Measurements from ENCODE around the gene TNFRSF12A. TPM values are rescaled to one million over a fixed set of nuclear protein-coding genes. Genes with fewer than 3 reads are reported as not detected.

Gene TNFRSF12A
- total and polyA plus RNA-seq, 2 of the 4 experiments (the other 2 are of a cell fraction) = 103 to 304 TPM

- Histone ChIP-seq H2AFZ (replicated peaks; ENCODE audit: low read length, poor library complexity) (no peak overlapping the region), H4K20me1 (ENCODE audit: insufficient read depth, low read length) (peaks cover 22% of the 10 kb centered on the region), H2AK5ac (ENCODE audit: low read depth, low read length) (no peak overlapping the region), H3K9me3 (ENCODE audit: control insufficient read depth, insufficient read depth, low read length) (no peaks in the 10 kb centered on the region), H4K91ac (ENCODE audit: insufficient read depth, low read depth, low read length) (no peak overlapping the region), H3K4me3 (ENCODE audit: insufficient read depth, low read depth, low read length) (no peak overlapping the region), H3K4me2 (ENCODE audit: low read depth, low read length) (no peak overlapping the region), H3K14ac (replicated peaks; ENCODE audit: low read depth, low read length) (no peak overlapping the region), H3K27me3 (ENCODE audit: control insufficient read depth, insufficient read depth, low read length) (peaks cover 22% of the 10 kb centered on the region), H3K4me1 (ENCODE audit: control insufficient read depth, insufficient read depth, low read length) (peaks cover 3% of the 10 kb centered on the region; the same call in 1 of the 2 replicates), H3K4ac (ENCODE audit: low read depth, low read length) (no peak overlapping the region), H3K18ac (ENCODE audit: low read depth, low read length) (no peak overlapping the region), H3K27ac (ENCODE audit: insufficient read depth, low read length) (no peak overlapping the region), H2BK120ac (ENCODE audit: low read depth, low read length) (no peak overlapping the region), H2BK15ac (ENCODE audit: low read depth, low read length) (no peak overlapping the region), H3K36me3 (ENCODE audit: control insufficient read depth, insufficient read depth, low read length) (peaks cover 5% of the 10 kb centered on the region), H2BK5ac (ENCODE audit: low read depth, low read length, poor library complexity, severe bottlenecking) (no peak overlapping the region), H3K9ac (ENCODE audit: low read depth, low read length) (no peak overlapping the region), H3K56ac (ENCODE audit: extremely low read depth, insufficient read depth, low read length) (no peak overlapping the region), H2BK20ac (ENCODE audit: low read depth, low read length) (no peak overlapping the region), H4K5ac (ENCODE audit: low read depth, low read length) (no peak overlapping the region), H2AK9ac (replicated peaks; ENCODE audit: low read depth, low read length, poor library complexity) (peak overlapping the region; percentile 42), H3K79me1 (ENCODE audit: low read depth in 1 of 2, low read length in 2 of 2) (peaks cover 0 to 11% of the 10 kb centered on the region in 2 experiments; a peak in 2 of 4 replicates), H3K9me1 (ENCODE audit: insufficient read depth, low read length) (no peaks in the 10 kb centered on the region), H4K8ac (ENCODE audit: low read depth in 2 of 2, low read length in 2 of 2) (no peak overlapping the region), H3K23ac (ENCODE audit: low read depth, low read length) (no peak overlapping the region)
- DNase-seq (no peak), ATAC-seq (ENCODE audit: low read depth) (no peak)
- no peak for TF ChIP-seq ELK1 (IDR thresholded peaks at IDR 0.05; ENCODE audit: borderline replicate concordance, low read depth, low read length)
- TF ChIP-seq CHD1 (IDR thresholded peaks at IDR 0.05; ENCODE audit: low read depth, low read length) = no peak
- TF ChIP-seq CEBPB (IDR thresholded peaks at IDR 0.05; ENCODE audit: low read depth, low read length) = no peak
- TF ChIP-seq MAFK (IDR thresholded peaks at IDR 0.05; ENCODE audit: low read depth, low read length) = no peak
- no peak for TF ChIP-seq BHLHE40 (IDR thresholded peaks at IDR 0.05; ENCODE audit: low read depth, low read length)
- TF ChIP-seq MAZ (IDR thresholded peaks at IDR 0.05; ENCODE audit: borderline replicate concordance, low read depth, low read length) = no peak
- no peak for TF ChIP-seq RCOR1 (IDR thresholded peaks at IDR 0.05; ENCODE audit: insufficient replicate concordance, low read length)
- no peak for TF ChIP-seq FOS (IDR thresholded peaks at IDR 0.05; ENCODE audit: low read depth, low read length)
- TF ChIP-seq SMC3 (IDR thresholded peaks at IDR 0.05; ENCODE audit: low read depth, low read length) = no peak
- TF ChIP-seq RAD21 (IDR thresholded peaks at IDR 0.05; ENCODE audit: low read length) = no peak
- TF ChIP-seq RFX5 (IDR thresholded peaks at IDR 0.05; ENCODE audit: low read depth, low read length) = no peak
- TF ChIP-seq POLR2A (IDR thresholded peaks at IDR 0.05; ENCODE audit: low read depth, low read length) = no peak
- TF ChIP-seq NFE2L2 (IDR thresholded peaks at IDR 0.05; ENCODE audit: low read depth, low read length) = no peak
- no peak for TF ChIP-seq USF2 (IDR thresholded peaks at IDR 0.05; ENCODE audit: low read depth, low read length)
- TF ChIP-seq CTCF (conservative IDR thresholded peaks at IDR 0.05; ENCODE audit: low read depth, low read length) = no peak
- TF ChIP-seq MXI1 (IDR thresholded peaks at IDR 0.05; ENCODE audit: borderline replicate concordance, low read depth, low read length) = no peak
- CTCF ChIA-PET = no interaction called here
- WGBS, 2 experiments (ENCODE audit: extremely low coverage in 2 of 2, insufficient read length in 1 of 2) = 50% methylated on average over 5 of the region's 20 CpGs; no CpG with 5 or more reads in 1 of the 2 experiments
- in situ Hi-C loops (cut with MboI; ENCODE audit: low sequenced_read_pairs) = no loop called here
- dilution Hi-C loops (cut with HindIII; ENCODE audit: low sequenced_read_pairs, unreplicated experiment) = no loop called here
- POLR2A ChIA-PET (ENCODE audit: unreplicated experiment) = no interaction called here
- intact Hi-C loops (cut with micrococcal nuclease) = no loop called here
- BruUV-seq (replicated peaks) = no TSS peak
Observed at GRCh38 chr16:3017344-3017743, 2.8 kb upstream of the TNFRSF12A start.

Data from IMR-90 (cell line).